KBM-7 (cell line): ENCODE results near the gene FAM53A.

ENCODE experiments used
- DNase-seq: peaks from one replicate; pipeline ENCODE4 v3.0.0-alpha.2; 2015
- in situ Hi-C: fragments of 300-500 bp; cut with MboI; formaldehyde crosslinking; loops from 2 replicates; pipeline ENCODE4 v1.14.3; 2020; ENCODE audit warnings: low sequenced_read_pairs, low pct_unique_long_range_greater_than_20kb, mixed read lengths

FAM53A gene

GRCh38 chr4:1667273-1667672 lies 16.8 kb downstream of the FAM53A start:
- no peak for DNase-seq
- in situ Hi-C loops: no loop called here

- in situ Hi-C loops: no loop called here
- DNase-seq: no peak
These were observed 17.7 kb downstream of the FAM53A start for GRCh38 chr4:1666391-1666790.

DNA sequence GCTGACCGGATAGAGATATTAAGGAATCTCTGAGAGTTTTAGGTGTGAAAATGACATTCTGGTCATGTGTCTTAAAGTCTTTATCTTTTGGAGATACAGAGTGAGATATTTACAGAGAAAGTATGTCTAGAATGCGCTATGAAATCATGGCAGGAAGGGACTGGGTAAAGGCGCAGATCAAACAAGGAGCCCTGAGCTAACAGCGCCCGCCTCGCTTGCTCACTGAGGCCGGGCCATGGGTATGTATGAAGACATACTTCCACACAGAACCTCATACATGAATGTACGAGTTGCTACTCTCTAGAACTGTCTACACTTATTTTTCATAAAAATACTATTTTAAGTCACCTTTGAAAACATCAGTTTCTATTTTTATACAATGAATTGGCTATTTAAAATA lies 20.0 kb downstream of the FAM53A start:
- in situ Hi-C loops: no loop called here
- DNase-seq: no peak

GRCh38 chr4:1663549-1663948 lies 20.6 kb downstream of the FAM53A start:
- in situ Hi-C loops: no loop called here
- DNase-seq: no peak

DNA sequence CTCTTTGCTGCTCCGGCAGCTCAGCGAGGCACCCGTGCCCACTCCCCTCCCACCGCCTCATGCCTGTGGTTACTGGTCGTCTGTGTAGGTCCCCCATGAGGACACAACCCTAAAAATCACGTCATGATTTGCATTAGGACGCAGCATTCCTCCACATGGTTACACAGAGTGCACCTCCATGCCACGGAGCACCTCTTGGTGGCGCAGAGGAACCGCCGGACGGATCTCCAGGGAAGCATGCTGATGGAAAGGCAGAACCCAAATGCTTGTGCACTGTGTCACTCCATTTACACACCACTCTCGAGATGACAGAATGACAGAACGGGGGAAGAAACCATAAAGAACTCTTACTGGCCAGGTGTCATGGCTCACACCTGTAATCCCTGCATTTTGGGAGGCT lies 22.4 kb downstream of the FAM53A start:
- in situ Hi-C loops: no loop called here
- no peak for DNase-seq

- no peak for DNase-seq
- in situ Hi-C loops: no loop called here
These were observed 23.0 kb downstream of the FAM53A start for GRCh38 chr4:1660948-1661677.

DNA sequence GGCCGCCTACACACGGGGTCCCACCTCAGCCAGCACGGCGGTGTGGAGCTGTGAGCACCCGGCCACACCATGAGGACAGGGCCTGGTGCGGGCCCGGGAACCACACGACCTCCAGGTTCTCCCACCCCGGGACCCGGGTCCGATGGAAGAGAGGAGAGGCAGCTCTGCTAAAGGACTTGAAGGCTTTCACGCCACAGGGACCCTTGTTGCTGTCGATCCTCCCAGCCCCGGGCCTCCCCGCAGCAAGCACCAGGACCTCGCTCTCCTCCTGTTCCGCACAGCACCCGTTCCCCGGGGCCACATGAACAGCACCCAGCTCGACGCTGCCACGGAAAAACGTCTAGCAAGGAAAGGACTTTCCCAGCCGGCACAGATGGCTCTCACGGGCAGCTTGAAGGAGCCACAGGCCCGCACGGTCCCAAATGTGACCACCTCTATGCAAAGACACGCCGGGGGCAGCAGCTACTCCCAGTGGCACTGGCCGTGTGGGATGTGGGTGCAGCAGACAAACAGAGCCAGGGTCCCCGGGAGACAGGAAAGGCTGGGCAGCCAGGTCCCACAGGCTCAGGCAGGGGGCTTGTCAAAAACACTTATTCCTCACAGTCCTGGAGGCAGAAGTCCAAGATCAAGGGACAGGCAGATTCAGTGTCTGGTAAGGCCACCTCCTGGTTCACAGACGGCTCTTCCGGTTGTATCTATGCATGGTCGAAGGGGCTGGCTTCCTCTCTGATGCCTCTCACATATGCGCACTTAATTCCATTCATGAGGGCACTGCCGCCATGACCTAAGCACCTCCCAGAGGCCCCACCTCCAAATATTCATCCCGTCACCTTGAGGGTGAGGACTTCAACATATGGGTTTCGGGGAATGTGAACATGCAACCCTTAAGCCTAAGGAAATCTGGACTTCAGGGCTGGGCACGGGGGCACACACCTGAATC lies 24.7 kb downstream of the FAM53A start:
- DNase-seq: no peak

DNA sequence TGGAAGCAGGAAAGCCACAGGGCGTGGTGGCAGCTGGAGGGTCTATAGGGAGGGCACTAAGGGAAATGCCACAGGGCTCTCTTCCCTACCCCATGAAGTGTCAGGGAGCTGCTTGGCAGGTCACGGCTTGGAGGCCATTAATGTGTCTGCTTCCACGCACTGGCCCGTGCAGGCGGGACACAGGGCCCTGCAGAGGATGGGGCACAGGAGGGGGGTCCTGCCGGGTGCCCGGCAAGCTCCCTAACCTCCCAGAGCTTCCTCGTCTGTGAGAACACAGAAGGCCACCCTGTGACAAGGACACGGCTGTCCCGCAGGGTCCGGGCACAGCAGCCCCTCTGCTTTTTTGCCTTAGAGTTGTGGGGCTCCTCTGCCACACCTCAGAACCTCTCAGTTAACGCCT lies 25.5 kb downstream of the FAM53A start:
- DNase-seq: no peak

More for the DNA sequence above, 24.7 kb downstream of the FAM53A start:
- in situ Hi-C loops: no loop called here

GRCh38 chr4:1658146-1658545 lies 26.0 kb downstream of the FAM53A start:
- DNase-seq: no peak
- in situ Hi-C loops: no loop called here

More for the DNA sequence above, 25.5 kb downstream of the FAM53A start:
- in situ Hi-C loops: no loop called here

DNA sequence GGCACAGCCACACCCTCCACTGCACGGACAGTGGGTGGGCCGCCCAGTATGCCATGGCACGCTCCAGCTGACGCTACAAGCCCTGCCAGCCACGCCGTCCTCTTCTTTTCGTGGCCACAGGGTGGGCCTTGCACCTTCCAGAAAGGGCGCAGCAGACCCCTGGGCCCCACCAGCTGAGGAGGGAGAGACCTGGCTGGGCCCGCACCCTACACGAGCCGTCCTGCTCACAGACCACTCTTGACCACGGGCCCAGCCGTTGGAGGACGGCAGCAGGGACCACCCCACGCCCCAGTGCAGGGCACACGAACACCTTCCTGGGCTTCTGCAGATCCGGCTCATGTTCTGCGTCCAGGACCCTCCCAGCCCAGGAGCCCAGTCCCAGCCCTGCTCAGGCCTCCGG lies 27.1 kb downstream of the FAM53A start:
- in situ Hi-C loops: no loop called here
- no peak for DNase-seq

- in situ Hi-C loops: no loop called here
- no peak for DNase-seq
These were observed 28.0 kb downstream of the FAM53A start for GRCh38 chr4:1656132-1656531.

- DNase-seq: no peak
- in situ Hi-C loops: no loop called here
These were observed 28.4 kb downstream of the FAM53A start for GRCh38 chr4:1655676-1656075.

GRCh38 chr4:1655081-1655480 lies 29.0 kb downstream of the FAM53A start:
- in situ Hi-C loops: no loop called here

GRCh38 chr4:1654216-1654955 lies 29.7 kb downstream of the FAM53A start:
- DNase-seq: no peak
- in situ Hi-C loops: no loop called here

More at GRCh38 chr4:1655081-1655480, 29.0 kb downstream of the FAM53A start:
- DNase-seq: no peak

- in situ Hi-C loops: no loop called here
- DNase-seq: no peak
These were observed 30.3 kb downstream of the FAM53A start for GRCh38 chr4:1653776-1654175.

- no peak for DNase-seq
- in situ Hi-C loops: no loop called here
These were observed 32.0 kb downstream of the FAM53A start for GRCh38 chr4:1652088-1652487.

- in situ Hi-C loops: no loop called here
These were observed 32.5 kb downstream of the FAM53A start for GRCh38 chr4:1651609-1652008.

GRCh38 chr4:1648962-1649361 lies 35.2 kb downstream of the FAM53A start:
- DNase-seq: no peak
- in situ Hi-C loops: no loop called here

More at GRCh38 chr4:1651609-1652008, 32.5 kb downstream of the FAM53A start:
- DNase-seq: no peak

- DNase-seq: no peak
- in situ Hi-C loops: no loop called here
These were observed 36.7 kb downstream of the FAM53A start for GRCh38 chr4:1647432-1647831.

DNA sequence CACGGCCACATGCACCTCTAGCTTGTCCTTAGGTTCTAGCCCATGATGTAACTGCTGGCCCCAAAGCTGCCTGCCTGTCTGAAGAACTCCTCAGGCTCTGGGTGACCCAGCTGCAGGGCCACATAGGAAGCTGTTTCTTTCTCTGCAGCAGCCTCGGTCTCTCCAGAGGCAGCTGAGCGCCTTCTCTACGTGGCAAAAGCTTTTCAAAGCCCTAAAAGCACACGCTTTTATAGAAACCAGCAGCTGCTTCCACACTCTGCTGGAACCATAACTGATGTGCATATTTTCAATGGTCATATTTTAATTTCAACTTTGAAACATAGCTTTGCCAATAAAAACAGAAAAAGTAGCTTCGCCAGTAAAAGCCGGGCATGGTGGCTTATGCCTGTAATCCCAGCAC lies 37.4 kb downstream of the FAM53A start:
- in situ Hi-C loops: no loop called here
- no peak for DNase-seq
